OCI-LY1 (cell line): ENCODE data around the gene MCF2L2.

Experiments used
- H2AFZ ChIP-seq: fragments of 200-600 bp; sonication (generic), shearing (Covaris generic); 2 replicates; pipeline ENCODE4 v1.6.0; 2014; ENCODE audit warnings: antibody characterized with exemption, mild to moderate bottlenecking, low read length
- H3F3A ChIP-seq: fragments of 200-600 bp; sonication (generic), shearing (Covaris generic); 2 replicates; pipeline ENCODE4 v1.6.0; 2014; ENCODE audit warnings: mild to moderate bottlenecking, antibody characterized with exemption, low read length, moderate library complexity; ENCODE audit not compliant: insufficient read depth
- H3K27ac ChIP-seq: fragments of 200-600 bp; sonication (generic); 2 replicates; pipeline ENCODE4 v1.5.1; 2014; ENCODE audit warnings: low read length, mixed run types, mild to moderate bottlenecking, low read depth; ENCODE audit not compliant: poor library complexity, severe bottlenecking
- H3K27me3 ChIP-seq: fragments of 200-600 bp; sonication (generic); 2 replicates; pipeline ENCODE4 v1.6.0; 2014; ENCODE audit warnings: antibody characterized with exemption, mild to moderate bottlenecking, low read length, moderate library complexity; ENCODE audit not compliant: insufficient read depth
- H3K36me3 ChIP-seq: fragments of 200-600 bp; sonication (generic); 2 replicates; pipeline ENCODE4 v1.6.1; 2014; ENCODE audit warnings: mild to moderate bottlenecking, antibody characterized with exemption, low read length, moderate library complexity, mixed read lengths; ENCODE audit not compliant: insufficient read depth
- H3K4me1 ChIP-seq: fragments of 200-600 bp; sonication (generic); 2 replicates; pipeline ENCODE4 v1.5.1; 2014; ENCODE audit warnings: mild to moderate bottlenecking, low read length, moderate library complexity; ENCODE audit not compliant: insufficient read depth, severe bottlenecking
- H3K4me2 ChIP-seq: fragments of 200-600 bp; sonication (generic), shearing (Covaris generic); 2 replicates; pipeline ENCODE4 v1.6.1; 2014; ENCODE audit warnings: low read length
- H3K4me3 ChIP-seq: fragments of 200-600 bp; sonication (generic); 2 replicates; pipeline ENCODE4 v1.5.1; 2014; ENCODE audit warnings: low read length, low read depth, mild to moderate bottlenecking, mixed read lengths; ENCODE audit not compliant: poor library complexity, severe bottlenecking
- H3K79me2 ChIP-seq: fragments of 200-600 bp; shearing (Covaris generic); 2 replicates; pipeline ENCODE4 v1.6.1; 2016; ENCODE audit warnings: mixed run types, low read length, mixed read lengths; ENCODE audit not compliant: insufficient read depth
- H3K9ac ChIP-seq: fragments of 200-600 bp; sonication (generic), shearing (Covaris generic); 2 replicates; pipeline ENCODE4 v1.6.1; 2014; ENCODE audit warnings: mild to moderate bottlenecking, low read length, mixed read lengths
- H3K9me2 ChIP-seq: fragments of 200-600 bp; sonication (generic), shearing (Covaris generic); 2 replicates; pipeline ENCODE4 v1.6.1; 2014; ENCODE audit warnings: low read depth, mild to moderate bottlenecking, low read length, mixed read lengths
- H3K9me3 ChIP-seq: fragments of 200-600 bp; shearing (Covaris generic); 2 replicates; pipeline ENCODE4 v1.6.1; 2014; ENCODE audit warnings: low read length, mixed read lengths
- H4K20me1 ChIP-seq: fragments of 200-600 bp; sonication (generic), shearing (Covaris generic); 2 replicates; pipeline ENCODE4 v1.6.0; 2016; ENCODE audit warnings: mild to moderate bottlenecking, low read length; ENCODE audit not compliant: insufficient read depth
- EZH2 ChIP-seq: fragments of 200-600 bp; sonication (generic), shearing (Covaris generic); IDR thresholded peaks from 2 replicates; pipeline ENCODE4 v1.8.0; 2017; ENCODE audit warnings: borderline replicate concordance, mixed run types, mild to moderate bottlenecking, antibody characterized with exemption, low read length, moderate library complexity, mixed read lengths
- TF ChIP-seq, protein P1 (sequence below): fragments of 200-600 bp; sonication (generic), shearing (Covaris generic); IDR thresholded peaks from 2 replicates; pipeline ENCODE4 v1.5.1; 2017; ENCODE audit warnings: mild to moderate bottlenecking, antibody characterized with exemption, low read length, moderate library complexity, mixed read lengths

Gene MCF2L2

DNA sequence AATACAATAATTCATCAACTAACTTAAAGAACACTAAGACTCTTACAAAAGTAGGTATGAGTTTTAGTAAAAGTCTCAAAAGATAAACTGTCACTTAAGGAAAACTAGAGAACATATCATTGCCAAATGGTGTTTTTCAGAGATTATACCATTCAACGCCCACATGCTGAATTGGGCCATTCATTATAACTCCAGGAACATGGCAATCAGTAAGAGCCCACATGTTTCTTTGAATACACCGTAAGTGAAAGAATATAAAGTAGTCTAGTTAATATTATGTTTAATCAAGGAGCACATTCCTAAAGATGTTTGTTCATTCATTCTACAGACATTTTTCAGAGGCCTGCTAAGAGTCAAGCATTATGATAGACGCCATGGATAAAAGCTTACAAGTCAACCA lies 152.5 kb downstream of the MCF2L2 start:
- Histone ChIP-seq H3K27me3 (no peaks in the 10 kb centered on the region), H4K20me1 (no peaks in the 10 kb centered on the region), H3K9me3 (no peaks in the 10 kb centered on the region), H3K9me2 (no peaks in the 10 kb centered on the region), H3K36me3 (no peaks in the 10 kb centered on the region), H3K9ac (no peak overlapping the region), H3K4me2 (no peak overlapping the region), H2AFZ (no peak overlapping the region), H3K4me1 (peaks cover 4% of the 10 kb centered on the region), H3F3A (no peaks in the 10 kb centered on the region), H3K79me2 (no peaks in the 10 kb centered on the region), H3K4me3 (no peak overlapping the region), H3K27ac (no peak overlapping the region)
- TF ChIP-seq EZH2 = no peak
- TF ChIP-seq, protein P1, sequence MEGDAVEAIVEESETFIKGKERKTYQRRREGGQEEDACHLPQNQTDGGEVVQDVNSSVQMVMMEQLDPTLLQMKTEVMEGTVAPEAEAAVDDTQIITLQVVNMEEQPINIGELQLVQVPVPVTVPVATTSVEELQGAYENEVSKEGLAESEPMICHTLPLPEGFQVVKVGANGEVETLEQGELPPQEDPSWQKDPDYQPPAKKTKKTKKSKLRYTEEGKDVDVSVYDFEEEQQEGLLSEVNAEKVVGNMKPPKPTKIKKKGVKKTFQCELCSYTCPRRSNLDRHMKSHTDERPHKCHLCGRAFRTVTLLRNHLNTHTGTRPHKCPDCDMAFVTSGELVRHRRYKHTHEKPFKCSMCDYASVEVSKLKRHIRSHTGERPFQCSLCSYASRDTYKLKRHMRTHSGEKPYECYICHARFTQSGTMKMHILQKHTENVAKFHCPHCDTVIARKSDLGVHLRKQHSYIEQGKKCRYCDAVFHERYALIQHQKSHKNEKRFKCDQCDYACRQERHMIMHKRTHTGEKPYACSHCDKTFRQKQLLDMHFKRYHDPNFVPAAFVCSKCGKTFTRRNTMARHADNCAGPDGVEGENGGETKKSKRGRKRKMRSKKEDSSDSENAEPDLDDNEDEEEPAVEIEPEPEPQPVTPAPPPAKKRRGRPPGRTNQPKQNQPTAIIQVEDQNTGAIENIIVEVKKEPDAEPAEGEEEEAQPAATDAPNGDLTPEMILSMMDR = no peak

DNA sequence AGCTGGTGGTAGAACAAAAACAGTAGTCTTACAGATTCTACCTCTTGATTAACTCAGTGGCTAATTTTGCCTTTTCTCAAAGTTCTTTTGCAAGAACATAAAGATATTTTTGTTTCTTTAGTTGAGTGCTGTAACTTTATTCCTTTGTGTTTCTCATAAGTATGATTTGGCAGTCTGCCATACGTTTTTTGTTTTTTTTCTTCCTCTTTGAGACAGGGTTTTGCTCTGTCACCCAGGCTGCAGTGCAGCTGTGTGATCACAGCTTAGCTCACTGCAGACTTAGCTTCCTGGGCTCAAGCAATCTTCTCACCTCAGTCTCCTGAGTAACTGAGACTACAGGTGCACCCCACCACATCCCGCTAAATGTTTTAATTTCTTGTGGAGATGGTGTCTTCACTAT lies 153.0 kb downstream of the MCF2L2 start:
- H3K9me3 ChIP-seq = no peaks in the 10 kb centered on the region
- H4K20me1 ChIP-seq = no peaks in the 10 kb centered on the region
- no peaks in the 10 kb centered on the region for H3K9me2 ChIP-seq
- no peak overlapping the region for H3K4me3 ChIP-seq
- H3K4me1 ChIP-seq = peaks cover 4% of the 10 kb centered on the region
- H3K36me3 ChIP-seq = no peaks in the 10 kb centered on the region
- H3F3A ChIP-seq = no peaks in the 10 kb centered on the region
- no peak overlapping the region for H3K27ac ChIP-seq
- H3K27me3 ChIP-seq = no peaks in the 10 kb centered on the region
- H2AFZ ChIP-seq = no peak overlapping the region
- no peaks in the 10 kb centered on the region for H3K79me2 ChIP-seq
- H3K4me2 ChIP-seq = no peak overlapping the region
- TF ChIP-seq EZH2 = no peak
- TF ChIP-seq, protein P1 = no peak
- H3K9ac ChIP-seq = no peak overlapping the region

- H3K4me3 ChIP-seq = no peak overlapping the region
- no peaks in the 10 kb centered on the region for H3K9me2 ChIP-seq
- H3K79me2 ChIP-seq = no peaks in the 10 kb centered on the region
- H2AFZ ChIP-seq = no peak overlapping the region
- H3K36me3 ChIP-seq = no peaks in the 10 kb centered on the region
- no peak overlapping the region for H3K4me2 ChIP-seq
- H3K27me3 ChIP-seq = no peaks in the 10 kb centered on the region
- no peaks in the 10 kb centered on the region for H3K9me3 ChIP-seq
- H3K27ac ChIP-seq = no peak overlapping the region
- H4K20me1 ChIP-seq = no peaks in the 10 kb centered on the region
- no peak for TF ChIP-seq EZH2
- TF ChIP-seq, protein P1 = no peak
- H3K9ac ChIP-seq = no peak overlapping the region
- H3K4me1 ChIP-seq = peaks cover 4% of the 10 kb centered on the region
- H3F3A ChIP-seq = no peaks in the 10 kb centered on the region
Observed at GRCh38 chr3:183274609-183275008, 153.8 kb downstream of the MCF2L2 start.
